HG03520 (cell line): ENCODE data around the gene ZFHX2.

ENCODE experiments used
- ATAC-seq: cut with Tn5 transposase; IDR thresholded peaks from one replicate; pipeline ENCODE4 v1.9.1; 2021; ENCODE audit warnings: mild to moderate bottlenecking, moderate library complexity; ENCODE audit not compliant: unreplicated experiment

The ZFHX2 gene

GRCh38 chr14:23561873-23562821 is 10.6 kb upstream of the ZFHX2 start:
- ATAC-seq: no peak

- ATAC-seq: no peak
Measured at GRCh38 chr14:23561259-23561658, 9.7 kb upstream of the ZFHX2 start.

DNA sequence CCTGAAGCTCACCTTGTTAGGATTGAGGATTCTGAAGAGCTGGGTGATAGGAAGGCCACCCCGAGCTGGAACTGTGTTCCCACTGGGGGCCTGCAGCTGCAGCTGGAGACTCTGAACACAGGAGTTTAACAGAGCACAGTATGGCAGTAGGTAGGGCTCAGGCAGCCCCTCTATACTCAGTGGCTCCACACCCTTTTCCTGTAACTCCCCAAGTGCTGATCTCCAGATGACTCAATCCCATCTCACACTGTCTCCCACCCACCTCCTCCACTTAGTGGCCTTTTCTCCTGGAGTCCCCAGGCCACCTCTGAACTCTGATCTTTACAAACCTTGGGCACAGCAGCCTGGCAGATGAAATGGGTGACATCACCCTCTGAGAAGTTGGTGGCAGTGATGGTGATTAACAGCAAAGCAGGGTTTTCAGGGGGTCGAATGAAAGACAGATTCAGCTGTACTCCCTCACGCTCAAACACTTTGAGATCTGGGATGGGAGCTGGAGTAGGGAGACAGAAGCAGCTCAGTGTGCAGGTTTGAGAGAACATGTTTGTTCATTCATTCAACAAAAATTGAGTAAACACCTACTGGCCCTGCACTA is 8.5 kb upstream of the ZFHX2 start:
- ATAC-seq: no peak

DNA sequence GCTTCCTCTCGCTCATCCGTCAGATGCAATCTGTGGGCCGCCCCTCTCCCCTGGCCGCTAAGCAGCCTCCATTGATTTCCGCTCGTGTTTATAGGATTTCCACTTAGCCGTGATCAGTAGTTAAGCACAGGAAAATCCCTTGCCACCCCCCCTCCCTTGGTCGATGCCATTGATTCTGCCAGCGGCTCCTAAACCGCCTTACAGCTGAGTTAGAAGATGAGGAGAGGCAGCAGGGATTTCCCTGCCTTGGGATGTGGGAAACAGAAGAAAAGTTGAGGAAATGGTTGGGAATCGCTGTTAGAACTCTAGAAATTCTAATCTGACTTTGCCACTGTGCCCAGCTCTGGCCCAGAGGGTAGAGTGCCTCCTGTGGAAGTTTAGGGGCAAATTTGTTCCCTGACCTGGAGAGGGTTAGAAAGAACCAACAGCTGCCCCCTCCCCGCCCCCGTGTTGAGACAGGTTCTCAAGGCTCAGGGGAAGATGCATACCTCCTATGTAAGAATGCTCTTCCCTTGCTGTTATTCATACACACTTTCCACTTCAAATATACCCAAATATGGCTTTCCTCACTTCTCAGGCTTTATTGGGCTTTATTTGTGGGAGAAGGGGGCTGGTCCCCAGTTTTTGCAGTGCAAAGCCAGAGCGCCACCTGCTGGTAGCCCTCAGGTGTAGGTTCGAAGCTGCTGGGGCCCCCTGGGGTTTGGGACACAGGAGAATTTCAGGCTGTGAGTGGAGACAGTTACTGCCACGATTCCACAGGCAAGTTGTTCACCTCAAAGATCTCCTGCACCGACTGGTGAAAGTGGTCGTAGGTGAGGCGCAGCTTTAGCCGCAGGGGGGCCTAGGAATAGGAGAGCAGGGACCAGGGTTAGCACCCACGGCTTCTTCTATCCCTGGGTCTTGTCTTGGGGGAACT is 7.7 kb upstream of the ZFHX2 start:
- ATAC-seq: no peak

DNA sequence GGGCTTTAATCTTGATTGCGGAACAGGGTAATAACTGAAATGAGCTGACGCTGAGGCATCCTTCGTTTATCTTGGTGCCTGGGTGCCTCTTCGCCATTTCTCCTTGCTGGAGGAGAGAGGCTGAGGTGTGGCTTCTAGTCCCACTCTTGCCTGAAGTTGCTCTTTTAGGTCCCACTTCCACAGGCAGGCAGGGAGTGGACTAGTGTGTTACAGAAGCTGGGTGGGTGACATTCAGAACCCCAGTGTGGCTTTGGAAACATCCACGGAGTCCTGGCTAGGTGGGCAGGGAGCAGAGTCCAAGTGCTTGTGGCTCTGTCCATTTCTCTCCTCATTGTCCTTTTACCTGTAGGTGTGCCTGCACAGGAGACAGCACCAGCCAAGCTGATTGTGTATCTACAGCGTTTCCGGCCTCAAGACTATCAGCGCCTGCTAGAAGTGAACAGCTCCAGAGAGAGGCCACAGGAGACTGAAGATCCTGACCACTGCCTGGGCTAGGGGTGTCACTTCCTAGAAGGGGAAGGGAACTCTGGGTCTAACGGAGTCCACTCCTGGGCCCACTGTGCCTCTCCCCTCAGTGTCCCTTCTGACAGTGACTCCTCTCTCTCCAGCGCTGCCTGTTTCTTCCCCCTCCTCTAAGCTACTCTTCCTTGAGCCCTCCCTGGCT is 6.9 kb upstream of the ZFHX2 start:
- no peak for ATAC-seq

DNA sequence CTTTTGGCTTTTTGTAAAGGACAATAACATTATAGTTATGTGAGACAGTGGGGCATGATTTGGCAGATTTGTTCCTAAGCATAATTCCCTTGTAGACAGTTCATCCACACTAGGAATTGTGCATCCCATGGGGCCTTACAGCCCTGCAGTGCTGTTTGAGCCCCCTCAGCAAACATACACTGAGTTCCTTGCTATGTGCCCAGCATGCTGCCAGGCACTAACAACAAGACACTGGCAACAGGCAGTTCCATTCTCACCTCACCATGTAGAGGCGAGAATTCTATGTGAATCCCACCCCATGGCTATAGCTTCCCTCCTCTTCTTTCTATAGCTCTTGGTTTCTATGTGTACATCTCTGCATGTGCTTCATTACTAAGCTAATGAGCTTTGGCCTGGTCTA is 6.4 kb upstream of the ZFHX2 start:
- ATAC-seq: no peak

GRCh38 chr14:23557521-23557920 is 6.0 kb upstream of the ZFHX2 start:
- no peak for ATAC-seq

GRCh38 chr14:23556700-23557440 is 5.3 kb upstream of the ZFHX2 start:
- no peak for ATAC-seq

DNA sequence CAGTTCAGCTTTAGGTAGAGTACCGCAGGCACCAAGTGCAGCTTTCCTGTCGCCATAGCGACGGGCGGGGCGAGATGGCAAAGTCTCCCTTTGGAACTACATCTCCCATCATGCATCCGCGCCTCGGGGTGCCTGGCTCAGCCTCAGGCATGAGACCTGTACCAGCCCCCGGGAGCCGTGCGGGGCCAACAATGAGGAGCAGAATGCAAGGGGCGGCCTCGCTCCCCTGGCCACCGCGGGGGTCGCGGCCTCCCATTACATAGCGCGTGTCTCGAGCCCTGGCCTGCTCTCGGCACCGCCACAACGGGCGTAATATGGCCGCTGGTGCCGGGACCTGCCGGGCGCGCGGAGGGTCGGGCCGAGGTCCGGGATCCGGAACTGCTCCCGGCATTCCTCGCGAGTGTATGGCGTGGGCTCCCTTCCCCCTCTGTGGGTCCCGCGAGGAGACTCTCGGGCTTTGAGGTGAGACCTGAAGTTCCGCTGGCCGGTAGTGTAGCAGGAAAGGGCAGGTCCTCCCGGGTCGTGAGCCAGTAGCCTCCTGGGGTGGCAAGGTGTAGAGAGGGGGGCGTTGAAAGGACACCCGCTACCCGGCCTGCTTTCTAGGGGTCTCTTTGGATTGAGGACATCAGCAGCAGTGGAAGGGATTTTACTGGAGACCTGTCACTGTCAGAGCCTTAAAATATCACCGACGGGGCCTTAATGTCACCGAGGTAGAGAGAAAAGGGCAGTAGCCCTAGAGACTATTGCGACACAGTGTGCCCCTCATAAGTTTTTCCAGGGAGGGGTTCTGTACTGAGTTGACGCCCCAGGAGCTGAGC is 4.5 kb upstream of the ZFHX2 start, which contains the start of gene THTPA:
THTPA (plus strand) TSS at position 390 of the 818 bp plus-strand sequence. CDS start 487 bp downstream, outside the sequence.
- ATAC-seq: peak; percentile 81

DNA sequence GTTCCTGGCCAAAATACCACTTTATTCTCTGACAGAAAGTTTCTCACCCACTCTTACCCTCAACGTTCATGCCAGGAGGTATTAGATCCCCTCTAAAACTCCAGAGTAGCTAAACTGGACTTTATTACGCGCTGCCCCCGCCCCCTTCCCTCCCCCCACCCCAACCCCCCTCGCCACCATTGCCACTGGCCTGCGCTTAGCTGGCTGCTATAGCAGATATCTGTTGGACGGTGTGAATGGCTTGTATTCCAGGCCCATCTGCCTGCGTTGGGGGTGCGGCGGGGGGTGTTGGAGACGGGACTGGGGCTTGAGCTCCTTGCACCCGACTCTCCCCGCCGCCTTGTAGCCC is 3.9 kb upstream of the ZFHX2 start:
- ATAC-seq: no peak

DNA sequence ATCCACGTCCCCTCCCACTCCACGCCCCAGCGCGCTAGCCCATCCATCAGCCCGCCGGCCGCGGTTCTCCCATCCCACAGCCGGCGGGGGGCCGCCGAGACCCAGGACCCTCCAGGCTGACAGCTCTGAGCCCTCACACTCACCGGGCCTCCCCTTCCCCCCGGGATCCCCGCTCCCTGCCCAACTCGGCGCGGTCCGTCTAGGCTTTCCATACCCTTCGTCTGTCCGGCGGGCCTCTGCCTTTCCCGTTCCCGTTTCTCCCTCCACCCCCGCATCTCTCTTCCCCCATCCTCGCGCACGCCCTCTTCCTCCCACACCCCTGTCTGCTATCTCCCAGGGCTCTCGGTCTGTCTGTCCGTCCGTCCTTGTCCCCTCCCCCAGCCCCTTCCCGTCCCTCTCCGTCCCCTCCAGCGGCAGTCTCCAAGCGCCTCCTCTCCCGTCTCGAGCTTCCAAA is 726 bp downstream of the ZFHX2 start:
- ATAC-seq: no peak

GRCh38 chr14:23550131-23550811 is 1.3 kb downstream of the ZFHX2 start:
- ATAC-seq: no peak

GRCh38 chr14:23548351-23549318 is 2.9 kb downstream of the ZFHX2 start:
- no peak for ATAC-seq

GRCh38 chr14:23547924-23548323 is 3.6 kb downstream of the ZFHX2 start:
- ATAC-seq: no peak

DNA sequence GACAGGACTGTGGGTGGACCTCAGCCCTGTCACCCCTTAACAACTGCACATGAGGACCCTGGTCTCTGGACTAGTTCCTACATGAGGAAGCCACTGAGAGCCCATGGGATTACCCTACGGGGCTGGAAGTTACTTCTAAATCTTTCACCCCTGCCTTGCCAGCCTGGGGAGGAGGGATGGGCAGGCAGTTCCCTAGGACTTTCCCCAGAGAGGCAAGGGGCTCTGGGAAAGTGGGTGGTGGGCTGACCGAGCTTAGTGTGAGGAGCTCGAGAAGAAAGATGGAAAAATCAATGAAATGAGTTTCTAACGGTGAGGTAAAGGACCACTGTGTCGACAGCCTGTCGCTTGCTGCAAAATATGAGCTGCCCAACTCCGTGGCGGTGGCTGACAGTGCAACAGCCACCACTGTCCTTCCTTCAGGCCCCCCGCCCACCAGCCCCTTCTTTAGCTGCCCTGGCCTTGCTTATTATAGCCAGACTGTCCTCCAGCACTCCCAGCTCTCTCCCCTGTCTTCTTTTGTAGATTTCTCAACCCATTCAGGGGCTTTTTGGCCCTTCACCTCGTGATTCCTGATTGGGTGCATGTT is 5.0 kb downstream of the ZFHX2 start:
- ATAC-seq: no peak

DNA sequence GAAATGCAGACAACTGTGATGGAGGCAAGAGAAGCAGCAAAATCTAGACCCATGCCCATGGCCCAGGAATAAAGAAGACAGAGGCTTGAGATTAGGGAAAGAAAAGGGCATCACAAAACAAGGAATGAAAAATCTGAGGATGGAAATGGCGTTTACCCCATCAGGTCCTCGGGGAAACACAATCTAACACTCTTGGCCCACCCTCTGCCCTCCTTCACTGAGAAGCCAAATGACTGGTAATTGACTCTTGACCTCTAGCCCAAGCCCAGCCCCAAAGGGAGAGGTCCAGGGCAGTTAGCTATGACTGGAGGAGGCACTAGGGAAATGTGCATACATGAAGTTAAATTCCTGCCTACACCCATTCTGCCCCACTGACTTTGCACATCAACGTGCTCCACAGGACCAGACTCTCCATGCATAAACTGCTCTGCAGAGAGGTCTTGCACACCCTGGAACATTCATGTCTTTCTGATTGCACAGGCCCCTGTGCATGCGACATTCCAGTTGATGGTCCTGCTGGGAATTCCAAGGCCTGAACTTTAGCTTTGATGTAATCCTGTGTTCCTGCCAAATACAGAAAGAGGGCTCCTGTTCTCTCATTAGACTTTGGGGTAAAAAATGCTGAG is 5.7 kb downstream of the ZFHX2 start:
- ATAC-seq: no peak
